Activated CD4-positive, alpha-beta T cell treated with anti-CD3 and anti-CD28 coated beads, Interleukin-2, amount 10 ng/mL, durations not matched to agents 24 days and 14 days (primary cell): Measurements from ENCODE around the gene ANAPC16. TPM values are rescaled to one million over a fixed set of nuclear protein-coding genes. Genes with fewer than 3 reads are reported as not detected.
"Not testable (repeated sequence)": the region's sequence is repeated elsewhere in the genome, so short reads cannot be mapped to it uniquely, and the experiment has no call there.

Source experiments
- DNase-seq: peaks from one replicate; pipeline ENCODE4 v3.0.0; 2022
- H3K27ac Mint-ChIP-seq: one replicate; pipeline ENCODE4 v1.8.0; 2022; ENCODE audit warnings: mild to moderate bottlenecking, mixed read lengths
- H3K27me3 Mint-ChIP-seq: one replicate; pipeline ENCODE4 v1.8.0; 2022; ENCODE audit warnings: mixed read lengths
- H3K36me3 Mint-ChIP-seq: one replicate; pipeline ENCODE4 v1.8.0; 2022; ENCODE audit warnings: low read depth, mild to moderate bottlenecking, mixed read lengths
- H3K4me1 Mint-ChIP-seq: one replicate; pipeline ENCODE4 v1.8.0; 2021; ENCODE audit warnings: mixed read lengths
- H3K4me3 Mint-ChIP-seq: one replicate; pipeline ENCODE4 v1.8.0; 2022; ENCODE audit warnings: mild to moderate bottlenecking, moderate library complexity, mixed read lengths
- H3K9me3 Mint-ChIP-seq: one replicate; pipeline ENCODE4 v1.8.0; 2021; ENCODE audit warnings: mixed read lengths
- intact Hi-C: fragments of 100-400 bp; cut with micrococcal nuclease; formaldehyde crosslinking; loops from one replicate; pipeline ENCODE4 v1.15.1; 2023
- total RNA-seq: library from RNA; stranded (reverse); gene quantifications from 2 replicates; pipeline ENCODE4 v1.2.3, GENCODE V29; 2022

Gene ANAPC16
- total RNA-seq, 1 donor from 2014 or later = 74.3 TPM

DNA sequence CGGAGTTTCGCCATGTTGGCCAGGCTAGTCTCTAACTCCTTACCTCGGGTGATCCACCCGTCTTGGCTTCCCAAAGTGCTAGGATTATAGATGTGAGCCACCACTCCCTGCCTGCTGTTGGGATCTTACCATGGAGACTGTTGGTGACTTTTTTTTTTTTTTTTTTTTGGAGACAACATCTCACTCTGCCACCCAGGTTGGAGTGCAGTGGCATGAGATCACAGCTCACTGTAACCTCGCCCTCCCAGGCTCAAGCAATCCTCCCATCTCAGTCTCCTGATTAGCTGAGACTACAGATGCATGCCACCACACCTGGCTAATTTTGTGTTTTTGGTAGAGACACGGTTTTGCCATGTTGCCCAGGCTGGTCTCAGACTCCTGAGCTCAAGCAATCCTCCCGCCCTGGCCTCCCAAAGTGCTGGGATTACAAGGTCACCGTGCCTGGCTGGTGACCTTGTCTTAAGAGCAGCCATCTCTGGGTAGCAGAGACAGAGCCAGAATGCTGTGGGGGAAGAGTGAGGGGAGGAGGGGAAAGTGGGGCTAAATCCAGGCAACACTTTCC, 26.0 kb downstream of the ANAPC16 start:
- Mint-ChIP-seq H3K36me3 (peaks cover 18% of the 10 kb centered on the region), H3K27me3 (no peaks in the 10 kb centered on the region), H3K9me3 (no peaks in the 10 kb centered on the region), H3K4me1 (peaks cover 48% of the 10 kb centered on the region), H3K27ac (peak overlapping the region; percentile 76), H3K4me3 (no peak overlapping the region)
- intact Hi-C loops = loop anchor here (2.0 kb wide), 1 partner anchor 19 kb away; no protein-coding TSS in a partner anchor
- no peak for DNase-seq

GRCh38 chr10:72242675-72243074, 26.9 kb downstream of the ANAPC16 start:
- Mint-ChIP-seq H3K4me1 (peaks cover 53% of the 10 kb centered on the region), H3K9me3 (no peaks in the 10 kb centered on the region), H3K36me3 (peaks cover 12% of the 10 kb centered on the region), H3K4me3 (peak overlapping the region; percentile 13), H3K27ac (peak overlapping the region; percentile 56), H3K27me3 (no peaks in the 10 kb centered on the region)
- DNase-seq = no peak
- intact Hi-C loops = loop anchor here (2.0 kb wide), 1 partner anchor 18 kb away; no protein-coding TSS in a partner anchor

GRCh38 chr10:72243822-72244437, 28.1 kb downstream of the ANAPC16 start:
- Mint-ChIP-seq H3K36me3 (peaks cover 7% of the 10 kb centered on the region), H3K4me3 (no peak overlapping the region), H3K27ac (peak overlapping the region; percentile 82), H3K9me3 (no peaks in the 10 kb centered on the region), H3K4me1 (peaks cover 65% of the 10 kb centered on the region), H3K27me3 (no peaks in the 10 kb centered on the region)
- DNase-seq = no peak
- intact Hi-C loops = loop anchor here (2.0 kb wide), 1 partner anchor 17 kb away; no protein-coding TSS in a partner anchor

DNA sequence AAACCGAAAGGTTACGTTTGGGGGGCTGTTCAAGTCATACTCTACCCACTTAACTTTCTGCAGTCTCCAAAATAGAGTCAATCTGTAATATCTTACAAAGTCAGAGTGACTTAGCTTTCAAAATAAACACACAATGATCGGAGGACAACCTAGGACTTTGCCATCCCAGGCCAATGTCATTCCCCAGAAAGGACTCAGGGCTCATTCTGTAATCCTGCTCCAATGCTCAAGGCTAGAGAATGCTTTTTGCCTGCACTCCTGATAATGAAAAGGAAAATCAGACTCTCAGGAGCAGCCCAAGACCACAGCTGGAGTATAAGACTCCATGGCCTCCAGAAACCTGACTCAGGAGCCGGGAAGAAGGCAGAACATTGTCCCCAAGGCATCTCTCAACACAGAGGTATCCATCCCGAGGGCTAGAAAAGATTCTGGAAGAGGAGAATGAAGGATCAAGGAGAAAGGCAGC, 28.8 kb downstream of the ANAPC16 start:
- H3K4me3 Mint-ChIP-seq = peak overlapping the region; percentile 0
- DNase-seq = no peak
- intact Hi-C loops = no loop called here
- peaks cover 65% of the 10 kb centered on the region for H3K4me1 Mint-ChIP-seq
- no peaks in the 10 kb centered on the region for H3K9me3 Mint-ChIP-seq
- H3K27ac Mint-ChIP-seq = peak overlapping the region; percentile 82
- H3K36me3 Mint-ChIP-seq = peaks cover 5% of the 10 kb centered on the region
- H3K27me3 Mint-ChIP-seq = no peaks in the 10 kb centered on the region

GRCh38 chr10:72245949-72246525, 30.2 kb downstream of the ANAPC16 start:
- DNase-seq = no peak
- peaks cover 70% of the 10 kb centered on the region for H3K4me1 Mint-ChIP-seq
- H3K9me3 Mint-ChIP-seq = no peaks in the 10 kb centered on the region
- intact Hi-C loops = no loop called here
- no peaks in the 10 kb centered on the region for H3K27me3 Mint-ChIP-seq
- H3K27ac Mint-ChIP-seq = peak overlapping the region; percentile 35
- H3K36me3 Mint-ChIP-seq = peaks cover 2% of the 10 kb centered on the region
- no peak overlapping the region for H3K4me3 Mint-ChIP-seq

DNA sequence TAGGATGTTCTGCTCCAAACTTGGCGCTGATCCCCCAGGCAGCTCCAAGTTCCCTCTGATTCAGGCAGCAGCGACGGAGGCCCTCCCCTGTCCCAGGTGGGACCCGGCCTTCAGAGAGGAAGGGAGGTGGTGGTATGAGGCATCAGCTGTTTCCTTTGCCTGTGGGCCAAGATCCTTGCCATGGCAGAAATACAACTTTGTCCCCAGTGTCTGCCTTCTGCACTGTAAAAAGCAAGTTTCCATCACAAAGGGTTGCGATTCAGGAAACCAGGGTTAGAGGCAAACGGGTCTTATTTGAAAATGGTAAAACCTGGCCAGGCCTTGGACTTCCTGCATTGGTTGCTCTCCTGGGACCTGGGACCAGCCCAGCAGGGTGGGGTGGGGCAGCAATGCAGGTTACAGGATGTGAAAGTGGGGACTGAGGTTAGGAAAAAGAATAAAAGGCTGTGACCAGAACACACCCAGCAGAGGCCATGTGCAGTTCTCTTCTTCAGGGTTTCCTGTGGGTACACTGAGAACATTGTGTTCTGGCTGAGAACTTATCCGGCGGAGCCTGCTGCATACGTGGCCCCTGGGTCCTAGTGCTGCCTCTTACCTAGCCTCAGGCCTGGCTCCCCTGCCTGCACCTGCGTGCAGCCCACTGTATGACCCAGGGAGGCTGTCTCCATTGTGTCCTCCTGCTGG, 32.8 kb downstream of the ANAPC16 start:
- intact Hi-C loops = loop anchor here (1.0 to 2.0 kb wide), 4 partner anchors 13 to 87 kb away; partner anchors contain the start of gene DDIT4
- H3K36me3 Mint-ChIP-seq = no peaks in the 10 kb centered on the region
- H3K27ac Mint-ChIP-seq = peak overlapping the region; percentile 96
- peak; percentile 94 for DNase-seq
- H3K27me3 Mint-ChIP-seq = no peaks in the 10 kb centered on the region
- peaks cover 65% of the 10 kb centered on the region for H3K4me1 Mint-ChIP-seq
- no peaks in the 10 kb centered on the region for H3K9me3 Mint-ChIP-seq
- peak overlapping the region; percentile 82 for H3K4me3 Mint-ChIP-seq

GRCh38 chr10:72249176-72249862, 33.5 kb downstream of the ANAPC16 start:
- not testable (repeated sequence) for H3K27me3 Mint-ChIP-seq, H3K9me3 Mint-ChIP-seq, H3K36me3 Mint-ChIP-seq, DNase-seq
- intact Hi-C loops = loop anchor here (2.0 kb wide), 1 partner anchor 47 kb away; no protein-coding TSS in a partner anchor
- H3K4me1 Mint-ChIP-seq = peaks cover 61% of the 10 kb centered on the region
- peak overlapping the region; percentile 82 for H3K4me3 Mint-ChIP-seq
- H3K27ac Mint-ChIP-seq = peak overlapping the region; percentile 96

DNA sequence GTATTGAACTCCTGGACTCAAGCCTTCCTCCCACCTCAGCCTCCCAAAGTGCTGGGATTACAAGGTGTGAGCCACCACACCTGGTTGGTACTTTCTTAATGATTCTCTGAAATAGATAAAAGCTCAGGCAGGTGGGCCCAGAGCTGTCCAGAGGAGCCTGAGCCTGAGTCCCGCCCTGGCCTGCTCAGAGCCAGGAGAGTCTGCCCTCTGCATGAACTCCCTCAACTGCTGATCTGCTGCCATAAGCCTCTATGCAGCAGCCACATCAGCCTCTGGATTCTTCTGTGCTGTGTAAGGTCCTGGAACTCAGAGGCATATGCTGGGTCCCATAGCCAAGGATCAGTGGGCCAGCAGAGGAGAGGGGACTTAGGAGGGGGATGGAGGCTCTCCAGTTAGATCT, 34.9 kb downstream of the ANAPC16 start:
- no peak for DNase-seq
- H3K27me3 Mint-ChIP-seq = no peaks in the 10 kb centered on the region
- H3K27ac Mint-ChIP-seq = peak overlapping the region; percentile 73
- H3K4me1 Mint-ChIP-seq = peaks cover 63% of the 10 kb centered on the region
- H3K36me3 Mint-ChIP-seq = no peaks in the 10 kb centered on the region
- intact Hi-C loops = no loop called here
- peak overlapping the region; percentile 63 for H3K4me3 Mint-ChIP-seq
- no peaks in the 10 kb centered on the region for H3K9me3 Mint-ChIP-seq

GRCh38 chr10:72251635-72252034, 35.8 kb downstream of the ANAPC16 start:
- intact Hi-C loops = no loop called here
- peak overlapping the region; percentile 59 for H3K27ac Mint-ChIP-seq

DNA sequence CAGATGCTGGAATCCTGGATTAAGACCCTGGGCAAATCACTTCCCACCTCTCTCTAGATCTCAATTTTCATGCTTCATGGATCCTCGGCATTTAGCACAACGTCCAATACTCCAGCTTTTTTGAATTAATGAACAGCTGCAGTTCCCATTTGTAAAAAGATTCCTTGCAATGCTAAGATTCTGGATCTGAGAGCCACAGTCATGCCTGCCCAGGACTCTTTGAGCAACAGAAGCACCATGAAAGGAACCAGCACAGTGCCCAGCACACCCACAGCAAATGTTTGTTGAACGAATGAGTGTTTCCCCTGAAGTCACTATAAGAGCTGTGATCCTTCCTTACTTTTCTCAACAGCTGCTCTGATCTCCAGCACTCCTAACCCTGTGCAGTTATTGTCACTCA, 37.2 kb downstream of the ANAPC16 start:
- H3K9me3 Mint-ChIP-seq = no peaks in the 10 kb centered on the region
- DNase-seq = no peak
- intact Hi-C loops = no loop called here
- H3K4me1 Mint-ChIP-seq = peaks cover 60% of the 10 kb centered on the region
- H3K4me3 Mint-ChIP-seq = no peak overlapping the region
- H3K27ac Mint-ChIP-seq = peak overlapping the region; percentile 81
- H3K27me3 Mint-ChIP-seq = no peaks in the 10 kb centered on the region
- H3K36me3 Mint-ChIP-seq = peaks cover 2% of the 10 kb centered on the region

More at GRCh38 chr10:72251635-72252034, 35.8 kb downstream of the ANAPC16 start:
- no peak for DNase-seq
- H3K27me3 Mint-ChIP-seq = no peaks in the 10 kb centered on the region
- no peaks in the 10 kb centered on the region for H3K9me3 Mint-ChIP-seq
- H3K36me3 Mint-ChIP-seq = no peaks in the 10 kb centered on the region
- no peak overlapping the region for H3K4me3 Mint-ChIP-seq
- peaks cover 61% of the 10 kb centered on the region for H3K4me1 Mint-ChIP-seq

DNA sequence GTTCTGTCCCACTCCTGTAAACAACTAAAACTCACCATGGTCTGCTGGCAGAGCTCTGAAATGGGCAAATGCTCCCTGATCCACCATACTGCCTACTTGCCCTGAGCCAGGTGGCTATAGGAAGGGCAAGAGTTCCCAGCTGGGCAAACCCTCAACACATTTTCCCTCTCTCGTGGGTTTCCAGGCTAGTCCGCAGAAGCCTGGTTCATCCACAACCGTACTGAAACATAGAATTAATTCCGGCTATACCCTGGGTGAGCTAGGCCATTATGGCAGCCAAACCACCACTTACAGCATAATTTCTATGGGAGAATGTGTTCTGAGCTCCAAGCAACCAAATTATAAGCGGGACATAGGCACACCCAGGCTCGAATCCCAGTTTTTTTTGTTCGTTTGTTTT, 37.8 kb downstream of the ANAPC16 start:
- Mint-ChIP-seq H3K4me3 (no peak overlapping the region), H3K4me1 (peaks cover 56% of the 10 kb centered on the region), H3K27me3 (no peaks in the 10 kb centered on the region), H3K27ac (peak overlapping the region; percentile 81), H3K36me3 (peaks cover 2% of the 10 kb centered on the region), H3K9me3 (no peaks in the 10 kb centered on the region)
- intact Hi-C loops = no loop called here
- no peak for DNase-seq

- H3K9me3 Mint-ChIP-seq = no peaks in the 10 kb centered on the region
- intact Hi-C loops = no loop called here
- peak; percentile 85 for DNase-seq
- peak overlapping the region; percentile 97 for H3K27ac Mint-ChIP-seq
- H3K36me3 Mint-ChIP-seq = peaks cover 2% of the 10 kb centered on the region
- peak overlapping the region; percentile 88 for H3K4me3 Mint-ChIP-seq
- H3K27me3 Mint-ChIP-seq = no peaks in the 10 kb centered on the region
- H3K4me1 Mint-ChIP-seq = peaks cover 59% of the 10 kb centered on the region
Observed at GRCh38 chr10:72254813-72255568, 39.2 kb downstream of the ANAPC16 start.
